SU-DHL-6 (cell line): Measurements from ENCODE around the gene AGO1.
"Not testable (repeated sequence)": the region's sequence is repeated elsewhere in the genome, so short reads cannot be mapped to it uniquely, and the experiment has no call there.

ENCODE experiments used
- H2AFZ ChIP-seq: fragments of 200-600 bp; sonication (generic); 2 replicates; pipeline ENCODE4 v1.6.1; 2014; ENCODE audit warnings: low read depth, mild to moderate bottlenecking, moderate library complexity, mixed read lengths, antibody characterized with exemption, low read length; ENCODE audit not compliant: severe bottlenecking
- H3F3A ChIP-seq: fragments of 200-600 bp; shearing (Covaris generic); 2 replicates; pipeline ENCODE4 v1.6.0; 2016; ENCODE audit warnings: antibody characterized with exemption, mild to moderate bottlenecking; ENCODE audit not compliant: insufficient read depth
- H3K27ac ChIP-seq: fragments of 200-600 bp; sonication (generic); 2 replicates; pipeline ENCODE4 v1.5.1; 2016; ENCODE audit warnings: low read depth, mild to moderate bottlenecking, low read length, moderate library complexity, mixed read lengths
- H3K27me3 ChIP-seq: fragments of 200-600 bp; sonication (generic), shearing (Covaris generic); 2 replicates; pipeline ENCODE4 v1.6.0; 2014; ENCODE audit warnings: mild to moderate bottlenecking, low read length
- H3K36me3 ChIP-seq: fragments of 200-600 bp; sonication (generic); 2 replicates; pipeline ENCODE4 v1.6.1; 2014; ENCODE audit warnings: mild to moderate bottlenecking, low read length, mixed read lengths
- H3K4me2 ChIP-seq: fragments of 300-600, 200-600 bp; shearing (Covaris generic), sonication (generic); 2 replicates; pipeline ENCODE4 v1.6.0; 2014; ENCODE audit warnings: low read length, low read depth, mild to moderate bottlenecking; ENCODE audit not compliant: poor library complexity, severe bottlenecking
- H3K4me3 ChIP-seq: fragments of 200-600 bp; sonication (generic); 2 replicates; pipeline ENCODE4 v1.5.1; 2014; ENCODE audit warnings: antibody characterized with exemption, low read length, mild to moderate bottlenecking, mixed read lengths; ENCODE audit not compliant: insufficient read depth, poor library complexity, severe bottlenecking
- H3K79me2 ChIP-seq: fragments of 200-600 bp; sonication (generic); 2 replicates; pipeline ENCODE4 v1.6.1; 2014; ENCODE audit warnings: mild to moderate bottlenecking, low read length, moderate library complexity; ENCODE audit not compliant: insufficient read depth
- H3K9ac ChIP-seq: fragments of 200-600 bp; sonication (generic); 2 replicates; pipeline ENCODE4 v1.7.0; 2014; ENCODE audit warnings: mild to moderate bottlenecking, low read length
- H3K9me2 ChIP-seq: fragments of 200-600 bp; sonication (generic); replicated peaks from 2 replicates; pipeline ENCODE4 v1.6.1; 2014; ENCODE audit warnings: low read length; ENCODE audit not compliant: insufficient read depth
- H3K9me3 ChIP-seq: fragments of 200-600 bp; sonication (generic); 2 replicates; pipeline ENCODE4 v1.6.1; 2014; ENCODE audit warnings: low read length, mixed read lengths; ENCODE audit not compliant: insufficient read depth
- H4K20me1 ChIP-seq: fragments of 200-600 bp; sonication (generic); 2 replicates; pipeline ENCODE4 v1.6.1; 2014; ENCODE audit warnings: low read depth, mild to moderate bottlenecking, antibody characterized with exemption, low read length, moderate library complexity, mixed read lengths
- CTCF ChIP-seq: fragments of 200-600 bp; sonication (generic); IDR thresholded peaks from one replicate; pipeline ENCODE4 v1.5.1; 2017; ENCODE audit warnings: antibody characterized with exemption, mild to moderate bottlenecking, low read length, moderate library complexity; ENCODE audit not compliant: insufficient read depth, poor library complexity, severe bottlenecking
- EZH2phosphoT487 ChIP-seq: fragments of 200-600 bp; sonication (generic), shearing (Covaris generic); conservative IDR thresholded peaks from 2 replicates; pipeline ENCODE4 v1.6.1; 2018; ENCODE audit warnings: mild to moderate bottlenecking, antibody characterized with exemption, low read length, moderate library complexity, mixed read lengths

Gene AGO1

GRCh38 chr1:35870651-35871309, 12.2 kb upstream of the AGO1 start:
- Histone ChIP-seq H3K9me3 (no peaks in the 10 kb centered on the region), H3K9ac (no peak overlapping the region), H3K27me3 (no peaks in the 10 kb centered on the region), H3K4me2 (no peak overlapping the region), H3F3A (no peaks in the 10 kb centered on the region), H2AFZ (no peak overlapping the region), H3K36me3 (no peaks in the 10 kb centered on the region), H3K79me2 (no peaks in the 10 kb centered on the region), H4K20me1 (no peaks in the 10 kb centered on the region), H3K4me3 (no peak overlapping the region), H3K9me2 (no peaks in the 10 kb centered on the region), H3K27ac (no peak overlapping the region)
- TF ChIP-seq EZH2phosphoT487 (no peak), CTCF (no peak)

DNA sequence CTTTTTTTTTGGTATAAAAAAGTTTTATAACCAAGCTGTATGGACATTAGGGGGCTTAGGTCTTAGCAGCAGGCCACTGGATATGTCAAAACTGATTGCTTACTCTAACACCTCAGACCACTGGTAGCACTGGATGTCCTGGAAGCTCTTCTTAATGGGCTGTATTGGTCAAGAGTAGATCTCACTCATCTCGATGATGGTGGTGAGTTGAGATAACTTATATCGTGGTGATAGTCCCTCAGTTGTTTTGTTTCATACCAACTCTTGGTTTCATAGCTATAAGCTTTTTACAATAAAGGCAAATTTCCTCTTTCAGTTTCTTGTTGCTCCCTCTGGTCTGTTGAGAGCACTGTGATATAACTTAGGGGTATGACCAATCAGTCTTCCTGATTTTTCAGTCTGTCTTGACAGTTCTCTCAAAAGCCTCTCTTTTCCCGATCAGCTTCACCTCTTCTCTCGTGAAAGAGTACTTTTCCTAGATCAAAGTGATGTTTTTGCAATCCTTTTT, 9.7 kb upstream of the AGO1 start:
- Histone ChIP-seq H3K4me3 (no peak overlapping the region), H3K79me2 (no peaks in the 10 kb centered on the region), H2AFZ (no peak overlapping the region), H3K9me2 (no peaks in the 10 kb centered on the region), H3K4me2 (no peak overlapping the region), H3K27me3 (no peaks in the 10 kb centered on the region), H3K27ac (no peak overlapping the region), H4K20me1 (no peaks in the 10 kb centered on the region), H3K36me3 (no peaks in the 10 kb centered on the region), H3K9ac (no peak overlapping the region), H3K9me3 (no peaks in the 10 kb centered on the region), H3F3A (no peaks in the 10 kb centered on the region)
- no peak for TF ChIP-seq EZH2phosphoT487
- no peak for TF ChIP-seq CTCF

DNA sequence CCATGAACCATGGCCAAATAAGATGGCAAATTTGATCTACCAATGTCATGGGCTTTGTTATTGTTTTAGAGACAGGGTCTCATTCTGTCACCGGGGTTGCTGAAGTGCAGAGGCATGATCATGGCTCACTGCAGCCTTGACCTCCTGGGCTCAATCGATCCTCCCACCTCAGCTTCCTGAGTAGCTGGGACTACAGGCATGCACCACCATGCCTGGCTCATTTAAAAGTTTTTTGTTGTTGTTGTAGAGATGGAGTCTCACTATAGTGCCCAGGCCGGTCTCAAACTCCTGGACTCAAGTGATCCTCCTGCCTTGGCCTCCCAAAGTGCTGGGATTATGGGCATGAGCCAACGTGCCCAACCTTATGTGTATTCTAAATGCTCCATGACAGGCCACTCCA, 8.9 kb upstream of the AGO1 start:
- not testable (repeated sequence) for H3K79me2 ChIP-seq, H3K36me3 ChIP-seq, H3F3A ChIP-seq, H3K4me2 ChIP-seq, H3K9ac ChIP-seq, H2AFZ ChIP-seq, H3K4me3 ChIP-seq, H3K27me3 ChIP-seq, H3K9me2 ChIP-seq, H4K20me1 ChIP-seq, H3K27ac ChIP-seq, H3K9me3 ChIP-seq

GRCh38 chr1:35876988-35877387, 6.0 kb upstream of the AGO1 start:
- H3F3A ChIP-seq = no peaks in the 10 kb centered on the region
- H3K9me3 ChIP-seq = no peaks in the 10 kb centered on the region
- no peaks in the 10 kb centered on the region for H4K20me1 ChIP-seq
- no peak overlapping the region for H3K4me2 ChIP-seq
- no peaks in the 10 kb centered on the region for H3K36me3 ChIP-seq
- H3K79me2 ChIP-seq = no peaks in the 10 kb centered on the region
- H2AFZ ChIP-seq = no peak overlapping the region
- no peaks in the 10 kb centered on the region for H3K27me3 ChIP-seq
- no peak overlapping the region for H3K4me3 ChIP-seq
- no peaks in the 10 kb centered on the region for H3K9me2 ChIP-seq
- no peak overlapping the region for H3K27ac ChIP-seq
- TF ChIP-seq EZH2phosphoT487 (no peak), CTCF (no peak)
- H3K9ac ChIP-seq = no peak overlapping the region
